GM12872 (cell line): ENCODE data around the gene OSBPL2.

Experiments
- CTCF ChIP-seq: IDR thresholded peaks from 3 replicates; pipeline ENCODE4 v1.5.1; 2011; ENCODE audit warnings: low read depth, mild to moderate bottlenecking, low read length, moderate library complexity; ENCODE audit not compliant: insufficient read depth

Gene OSBPL2

GRCh38 chr20:62225026-62225425 lies 13.3 kb upstream of the OSBPL2 start:
- no peak for TF ChIP-seq CTCF

GRCh38 chr20:62225820-62226635 lies 12.3 kb upstream of the OSBPL2 start:
- no peak for TF ChIP-seq CTCF

GRCh38 chr20:62226707-62227590 lies 11.4 kb upstream of the OSBPL2 start:
- TF ChIP-seq CTCF, result no peak

- no peak for TF ChIP-seq CTCF
Measured at GRCh38 chr20:62227591-62227976, 10.7 kb upstream of the OSBPL2 start.

- no peak for TF ChIP-seq CTCF
Measured at GRCh38 chr20:62227977-62228958, 10.1 kb upstream of the OSBPL2 start.

- no peak for TF ChIP-seq CTCF
Measured at GRCh38 chr20:62228982-62229545, 9.3 kb upstream of the OSBPL2 start.
